ENCODE results near the gene NET1.

NET1 gene, protein sequence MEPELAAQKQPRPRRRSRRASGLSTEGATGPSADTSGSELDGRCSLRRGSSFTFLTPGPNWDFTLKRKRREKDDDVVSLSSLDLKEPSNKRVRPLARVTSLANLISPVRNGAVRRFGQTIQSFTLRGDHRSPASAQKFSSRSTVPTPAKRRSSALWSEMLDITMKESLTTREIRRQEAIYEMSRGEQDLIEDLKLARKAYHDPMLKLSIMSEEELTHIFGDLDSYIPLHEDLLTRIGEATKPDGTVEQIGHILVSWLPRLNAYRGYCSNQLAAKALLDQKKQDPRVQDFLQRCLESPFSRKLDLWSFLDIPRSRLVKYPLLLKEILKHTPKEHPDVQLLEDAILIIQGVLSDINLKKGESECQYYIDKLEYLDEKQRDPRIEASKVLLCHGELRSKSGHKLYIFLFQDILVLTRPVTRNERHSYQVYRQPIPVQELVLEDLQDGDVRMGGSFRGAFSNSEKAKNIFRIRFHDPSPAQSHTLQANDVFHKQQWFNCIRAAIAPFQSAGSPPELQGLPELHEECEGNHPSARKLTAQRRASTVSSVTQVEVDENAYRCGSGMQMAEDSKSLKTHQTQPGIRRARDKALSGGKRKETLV

DNA sequence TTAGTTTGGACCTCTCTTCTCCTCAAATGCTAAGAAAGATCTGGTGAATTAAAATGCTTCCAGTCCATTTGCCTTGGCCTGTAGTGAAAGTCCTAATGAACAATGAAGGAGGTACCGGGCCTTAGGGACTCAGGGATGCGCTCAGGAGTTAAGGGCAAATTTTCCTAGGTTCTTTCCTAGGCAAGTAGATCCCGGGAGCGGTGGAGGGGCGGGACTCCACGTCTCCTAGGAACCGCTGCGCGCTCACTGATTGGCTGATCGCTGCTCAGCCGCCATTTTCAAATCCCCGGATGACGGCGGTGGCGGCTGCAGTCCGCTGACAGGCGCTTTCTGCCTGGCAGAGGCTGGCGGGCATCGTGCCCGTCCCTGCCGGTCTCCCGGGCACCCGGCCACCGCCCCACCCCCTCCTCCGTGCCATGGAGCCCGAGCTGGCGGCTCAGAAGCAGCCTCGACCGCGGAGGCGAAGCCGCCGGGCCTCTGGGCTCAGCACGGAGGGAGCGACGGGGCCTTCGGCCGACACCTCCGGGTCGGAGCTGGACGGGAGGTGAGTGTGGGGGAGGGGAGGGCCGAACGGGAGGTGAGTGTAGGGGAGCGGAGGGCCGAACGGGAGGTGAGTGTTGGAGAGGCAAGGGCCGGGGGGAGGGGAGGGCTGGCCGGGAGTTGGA lies at the start of gene NET1:
NET1 (plus strand) TSS at position 281 of the 665 bp plus-strand sequence; CDS start at position 417, 136 bp downstream.
- peak within 1 kb of the TSS; percentile 71 for H3K4me3 ChIP-seq (ENCODE audit: low read depth, low read length)
- TF ChIP-seq, protein P1, sequence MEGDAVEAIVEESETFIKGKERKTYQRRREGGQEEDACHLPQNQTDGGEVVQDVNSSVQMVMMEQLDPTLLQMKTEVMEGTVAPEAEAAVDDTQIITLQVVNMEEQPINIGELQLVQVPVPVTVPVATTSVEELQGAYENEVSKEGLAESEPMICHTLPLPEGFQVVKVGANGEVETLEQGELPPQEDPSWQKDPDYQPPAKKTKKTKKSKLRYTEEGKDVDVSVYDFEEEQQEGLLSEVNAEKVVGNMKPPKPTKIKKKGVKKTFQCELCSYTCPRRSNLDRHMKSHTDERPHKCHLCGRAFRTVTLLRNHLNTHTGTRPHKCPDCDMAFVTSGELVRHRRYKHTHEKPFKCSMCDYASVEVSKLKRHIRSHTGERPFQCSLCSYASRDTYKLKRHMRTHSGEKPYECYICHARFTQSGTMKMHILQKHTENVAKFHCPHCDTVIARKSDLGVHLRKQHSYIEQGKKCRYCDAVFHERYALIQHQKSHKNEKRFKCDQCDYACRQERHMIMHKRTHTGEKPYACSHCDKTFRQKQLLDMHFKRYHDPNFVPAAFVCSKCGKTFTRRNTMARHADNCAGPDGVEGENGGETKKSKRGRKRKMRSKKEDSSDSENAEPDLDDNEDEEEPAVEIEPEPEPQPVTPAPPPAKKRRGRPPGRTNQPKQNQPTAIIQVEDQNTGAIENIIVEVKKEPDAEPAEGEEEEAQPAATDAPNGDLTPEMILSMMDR (IDR thresholded peaks at IDR 0.05; ENCODE audit: low read depth, low read length), result no peak

DNA sequence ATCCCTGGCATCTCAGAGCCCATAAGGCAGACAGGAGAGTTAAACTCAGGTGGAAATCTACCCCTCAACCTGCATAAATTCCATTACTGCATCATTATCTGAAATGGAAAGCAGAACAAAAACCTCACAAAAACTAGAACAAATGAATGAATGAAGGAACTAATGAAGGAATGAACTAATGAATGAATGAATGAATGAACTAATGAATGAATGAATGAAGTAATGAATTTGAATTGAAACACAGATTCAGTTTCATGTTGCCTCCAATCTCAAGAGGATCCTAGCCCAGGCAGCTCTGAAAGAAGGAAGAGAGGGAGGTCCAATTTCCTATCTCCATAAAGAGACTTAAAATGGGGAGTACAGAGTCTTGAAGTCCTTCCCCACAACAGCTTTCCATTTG lies 49.5 kb upstream of the NET1 start:
- H3K4me3 ChIP-seq (ENCODE audit: low read depth, low read length), result no peak overlapping the region
- TF ChIP-seq, protein P1 (IDR thresholded peaks at IDR 0.05; ENCODE audit: low read depth, low read length), result no peak

DNA sequence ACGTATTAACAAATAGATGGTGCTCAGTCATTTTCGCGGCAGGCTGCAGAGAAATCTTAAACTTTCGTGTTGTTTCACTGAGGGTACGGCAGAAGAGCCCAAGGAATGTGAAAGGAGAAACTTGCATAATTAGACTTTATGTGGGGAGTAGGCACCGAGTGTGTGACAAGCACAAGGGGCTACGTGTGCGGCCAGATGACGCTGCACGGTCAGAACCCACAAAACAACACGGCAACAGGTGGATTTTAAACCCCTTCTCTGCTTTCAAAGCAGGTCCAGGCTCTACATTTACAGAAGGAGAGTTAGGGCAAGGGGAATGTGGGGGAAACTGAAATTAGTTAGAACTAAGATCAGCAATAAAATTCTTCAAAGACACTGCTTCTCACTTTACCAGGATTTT lies 48.0 kb upstream of the NET1 start:
- TF ChIP-seq, protein P1 (IDR thresholded peaks at IDR 0.05; ENCODE audit: low read depth, low read length), result no peak
- H3K4me3 ChIP-seq (ENCODE audit: low read depth, low read length), result no peak overlapping the region

DNA sequence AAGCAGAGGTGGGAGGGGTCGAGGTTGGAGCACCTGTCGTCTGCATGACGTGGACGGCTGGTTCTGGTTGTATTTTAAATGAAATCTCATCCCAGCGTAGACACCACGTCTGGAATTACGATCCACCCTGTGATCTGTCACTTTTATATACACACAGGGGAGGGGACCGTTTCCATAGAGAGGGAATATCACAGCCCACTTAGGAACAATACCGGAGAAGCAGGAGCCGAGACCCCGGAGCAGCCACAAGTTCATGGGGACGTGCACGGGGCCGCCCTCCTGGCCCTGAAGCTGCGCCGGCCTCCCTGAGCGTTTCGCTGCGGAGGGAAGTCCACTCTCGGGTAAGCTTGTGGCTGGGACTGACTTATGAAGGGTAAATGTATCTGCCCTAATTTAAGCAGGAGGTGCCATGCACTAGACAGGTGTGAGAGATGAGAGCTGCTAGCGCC lies 47.4 kb upstream of the NET1 start, which contains the start of gene UCN3:
UCN3 (plus strand) TSS at position 77 of the 449 bp plus-strand sequence. CDS start 8,755 bp downstream, outside the sequence.
- TF ChIP-seq, protein P1 (IDR thresholded peaks at IDR 0.05; ENCODE audit: low read depth, low read length), result no peak
- no peak within 1 kb of the TSS for H3K4me3 ChIP-seq (ENCODE audit: low read depth, low read length)

DNA sequence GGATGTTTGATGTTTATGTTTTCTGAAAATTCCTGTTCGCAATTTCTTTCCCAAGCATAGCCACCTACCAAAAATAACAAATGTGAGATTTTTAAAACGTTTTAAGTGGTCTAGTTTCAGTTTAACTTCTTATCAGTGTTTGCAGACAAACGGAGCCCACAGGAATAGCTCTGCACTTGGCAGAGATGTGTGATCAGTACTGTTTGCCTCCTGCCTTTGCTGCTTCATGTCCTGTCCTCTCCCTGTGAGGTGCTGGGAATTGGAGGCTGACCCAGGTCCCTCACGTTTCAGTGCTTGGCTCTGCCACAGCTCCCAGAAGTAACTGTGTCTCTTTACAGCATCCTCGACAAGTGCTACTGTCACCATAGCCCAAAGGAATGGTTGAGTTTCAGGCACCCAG lies 46.4 kb upstream of the NET1 start:
- TF ChIP-seq, protein P1 (IDR thresholded peaks at IDR 0.05; ENCODE audit: low read depth, low read length), result no peak
- no peak overlapping the region for H3K4me3 ChIP-seq (ENCODE audit: low read depth, low read length)

DNA sequence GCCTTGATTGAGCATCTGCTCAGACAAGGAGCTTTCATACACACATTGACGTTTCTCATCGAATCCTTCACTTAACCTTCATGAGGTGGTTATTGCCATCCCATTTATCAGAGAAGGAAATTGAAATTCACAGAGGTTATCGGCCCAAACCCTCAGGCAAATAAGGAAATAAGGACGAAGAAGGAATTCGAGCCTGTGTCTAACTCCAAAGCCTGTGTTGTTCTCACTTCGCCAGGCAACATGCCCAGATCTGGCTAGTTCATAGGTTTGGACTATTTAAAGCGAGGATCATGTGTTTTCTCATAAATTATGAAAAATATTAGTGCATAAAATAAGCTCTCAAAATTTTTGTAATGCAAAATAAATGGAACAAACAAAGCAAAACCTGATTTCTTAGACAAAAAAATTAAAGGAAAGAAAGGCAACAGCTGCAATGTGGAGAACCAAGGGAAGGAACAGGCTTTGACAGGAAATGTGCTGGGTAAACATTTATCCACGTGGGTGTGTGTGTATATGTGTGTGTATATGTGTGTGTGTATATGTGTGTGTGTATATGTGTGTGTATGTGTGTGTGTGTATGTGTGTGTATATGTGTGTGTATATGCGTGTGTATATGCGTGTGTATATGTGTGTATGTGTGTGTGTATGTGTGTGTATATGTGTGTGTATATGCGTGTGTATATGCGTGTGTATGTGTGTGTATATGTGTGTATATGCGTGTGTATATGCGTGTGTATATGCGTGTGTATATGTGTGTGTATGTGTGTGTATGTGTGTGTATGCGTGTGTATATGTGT lies 42.8 kb upstream of the NET1 start:
- H3K4me3 ChIP-seq (ENCODE audit: low read depth, low read length), result no peak overlapping the region
- TF ChIP-seq, protein P1 (IDR thresholded peaks at IDR 0.05; ENCODE audit: low read depth, low read length), result no peak
